ENCODE results near the gene MYL5. TPM values are rescaled to one million over a fixed set of nuclear protein-coding genes. Genes with fewer than 3 reads are reported as not detected.

The MYL5 gene, protein sequence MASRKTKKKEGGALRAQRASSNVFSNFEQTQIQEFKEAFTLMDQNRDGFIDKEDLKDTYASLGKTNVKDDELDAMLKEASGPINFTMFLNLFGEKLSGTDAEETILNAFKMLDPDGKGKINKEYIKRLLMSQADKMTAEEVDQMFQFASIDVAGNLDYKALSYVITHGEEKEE
- total RNA-seq: 13.8 and 17.1 TPM in 2 replicates

DNA sequence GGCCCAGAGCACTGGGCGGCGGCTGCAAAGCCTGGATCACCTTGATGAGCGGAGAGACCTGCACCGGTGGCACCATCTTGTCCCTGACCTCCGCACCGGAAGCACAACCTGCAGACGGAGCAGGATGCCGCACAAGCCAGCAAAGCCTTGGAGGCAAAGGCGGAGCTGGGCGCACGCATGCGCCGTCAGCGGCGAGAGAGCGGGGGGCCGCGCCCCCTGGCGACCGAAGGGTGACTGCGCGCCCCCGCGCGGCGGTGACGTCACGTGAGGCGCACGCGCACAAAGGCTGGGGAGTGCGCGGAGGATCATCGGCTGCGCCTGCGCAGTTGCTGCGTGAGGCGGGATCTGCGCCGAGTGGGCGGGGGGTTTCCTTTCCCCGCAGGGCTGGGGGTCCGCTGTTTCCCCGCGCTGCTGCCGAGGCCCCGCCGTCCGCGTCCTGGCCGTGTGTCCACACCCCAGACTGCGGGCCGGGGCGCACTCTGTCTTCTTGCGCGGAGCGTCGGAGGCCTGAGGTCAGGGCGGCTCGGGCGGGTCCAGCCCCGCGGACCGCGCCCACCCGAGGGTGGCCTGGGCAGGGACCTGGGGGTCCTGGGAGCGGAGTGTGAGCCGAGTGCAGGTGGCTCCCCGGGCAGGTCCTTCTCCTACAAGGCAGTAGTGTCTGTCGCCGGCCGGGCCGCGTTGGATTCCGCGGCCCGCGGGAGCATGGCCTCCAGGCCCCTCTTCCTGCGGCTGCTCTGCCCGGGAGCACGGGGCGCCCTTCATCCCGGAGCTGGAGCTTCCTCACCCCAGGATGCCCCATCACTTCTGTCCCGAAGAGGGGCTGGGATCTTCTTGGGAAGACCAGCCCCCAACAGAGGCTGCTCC is at the start of gene MYL5, which contains the start of gene ATP5ME:
Gene MYL5, plus strand, starts transcription at position 371 of the 864 bp plus-strand sequence. CDS start 3,485 bp downstream, outside the sequence.
Gene ATP5ME, minus strand, starts transcription at position 105 of the 864 bp plus-strand sequence. Its CDS starts 29 bp downstream, at position 76.

GRCh38 chr4:624705-625590 is 49.4 kb upstream of the MYL5 start, which contains the start of gene PDE6B:
Gene PDE6B (plus strand): TSS chr4:625573. CDS start chr4:625627, 54 bp downstream.

DNA sequence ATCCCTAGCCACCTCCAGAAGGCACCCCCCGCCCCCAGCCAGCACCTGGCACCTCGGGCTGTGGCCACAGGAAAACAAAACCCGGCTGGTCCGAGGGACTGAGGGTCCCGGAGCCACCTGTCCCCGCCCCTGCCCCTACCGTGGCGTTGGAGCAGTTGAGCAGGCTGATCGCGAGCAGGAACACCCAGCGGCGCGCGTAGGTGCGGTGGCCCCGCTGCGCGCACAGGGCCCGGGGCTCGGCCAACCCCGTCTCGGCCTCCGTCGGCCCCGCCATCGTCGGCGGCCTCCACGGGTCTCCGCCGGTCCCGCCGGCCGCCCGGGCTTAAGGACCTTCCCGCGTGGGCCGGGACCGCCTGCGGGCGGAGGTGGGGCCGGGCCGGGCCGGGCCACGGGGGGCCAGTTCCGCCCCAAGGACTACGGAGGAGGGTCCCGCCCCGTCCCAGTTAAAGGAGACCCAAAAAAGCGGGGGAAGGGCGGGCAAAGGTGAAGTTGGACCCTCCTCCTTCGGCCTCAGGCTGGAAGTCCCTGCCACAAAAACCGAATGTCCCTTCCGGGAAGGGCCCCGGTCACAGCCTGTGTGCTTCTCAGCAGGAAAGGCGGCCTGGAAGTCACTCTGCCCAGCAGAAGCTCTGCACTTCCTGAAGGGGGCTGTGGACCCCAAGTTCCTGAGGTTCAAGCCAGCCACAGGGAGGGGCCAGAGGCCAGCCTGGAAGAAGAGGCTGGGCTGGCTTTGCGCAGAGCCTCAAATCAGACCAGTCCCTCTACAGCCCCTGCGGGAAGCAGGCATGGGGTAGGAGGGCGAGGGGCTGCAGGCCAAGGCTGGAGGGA is 14.7 kb downstream of the MYL5 start, which contains the start of gene SLC49A3:
Gene SLC49A3, minus strand, starts transcription at position 298 of the 828 bp plus-strand sequence. Its CDS starts 24 bp downstream, at position 274.

GRCh38 chr4:705278-706082 is 31.1 kb downstream of the MYL5 start, which contains the start of gene PCGF3:
Gene PCGF3 (plus strand): TSS chr4:705832. CDS start chr4:733681, 27,849 bp downstream.

Other genes starting within 250 kb of the MYL5 start
- gene ZNF721, start 175.4 kb upstream of the MYL5 start, total RNA-seq: 20.7 and 24.4 TPM in 2 replicates
- 48.5 and 62.1 TPM in 2 replicates for gene PIGG, start 175.3 kb upstream of the MYL5 start, total RNA-seq
- gene TMEM271, start 98.2 kb upstream of the MYL5 start, total RNA-seq: not detected in 2 replicates
- 0.39 and 0.79 TPM in 2 replicates for gene PDE6B, start 49.0 kb upstream of the MYL5 start, total RNA-seq
- gene ATP5ME, start 266 bp upstream of the MYL5 start, total RNA-seq: 117 and 120 TPM in 2 replicates
- gene SLC49A3, start 14.6 kb downstream of the MYL5 start, total RNA-seq: 3.4 and 5.3 TPM in 2 replicates
- gene PCGF3, start 31.3 kb downstream of the MYL5 start, total RNA-seq: 42.3 and 62.2 TPM in 2 replicates
- not detected in 2 replicates for gene CPLX1, start 151.6 kb downstream of the MYL5 start, total RNA-seq

Data from smooth muscle cell of the pulmonary artery (primary cell).